ENCODE measurements around the gene UBE4B.

GRCh38 chr1:10192263-10192662, 159.5 kb downstream of the UBE4B start:
- TF ChIP-seq TAF1 (IDR thresholded peaks at IDR 0.05; ENCODE audit: low read depth, low read length) (no peak), POLR2A (IDR thresholded peaks at IDR 0.05; ENCODE audit: low read depth, low read length) (no peak), POLR2AphosphoS5 (IDR thresholded peaks at IDR 0.05; ENCODE audit: low read depth, low read length) (no peak), SPI1 (IDR thresholded peaks at IDR 0.05; ENCODE audit: low read depth, low read length) (no peak)
